Astrocyte of the spinal cord (primary cell): Measurements from ENCODE around the gene FAT1.
"Not testable (repeated sequence)": the region's sequence is repeated elsewhere in the genome, so short reads cannot be mapped to it uniquely, and the experiment has no call there.

Experiments used
- DNase-seq: peaks from one replicate; pipeline ENCODE4 v3.0.0; 2011; ENCODE audit warnings: low read depth, low spot score
- H3K4me3 ChIP-seq: 2 replicates; pipeline ENCODE4 v1.5.1; 2011; ENCODE audit warnings: low read depth, mild to moderate bottlenecking, low read length, moderate library complexity
- CTCF ChIP-seq: IDR thresholded peaks from 2 replicates; pipeline ENCODE4 v1.5.1; 2012; ENCODE audit warnings: low read depth, mild to moderate bottlenecking, low read length, inconsistent platforms
- in situ Hi-C: cut with HindIII; loops from 2 replicates; pipeline ENCODE4 v1.10.0; 2017; ENCODE audit warnings: low sequenced_read_pairs

The FAT1 gene

GRCh38 chr4:186765673-186766546 is 42.3 kb upstream of the FAT1 start:
- H3K4me3 ChIP-seq: no peak overlapping the region
- in situ Hi-C loops: no loop called here
- no peak for DNase-seq
- no peak for TF ChIP-seq CTCF

- in situ Hi-C loops: no loop called here
- DNase-seq: peak; percentile 50
- H3K4me3 ChIP-seq: no peak overlapping the region
These were observed 41.5 kb upstream of the FAT1 start for GRCh38 chr4:186765138-186765537.

GRCh38 chr4:186764457-186764856 is 40.8 kb upstream of the FAT1 start:
- no peak overlapping the region for H3K4me3 ChIP-seq
- DNase-seq: no peak
- in situ Hi-C loops: no loop called here
- TF ChIP-seq CTCF: no peak

More at GRCh38 chr4:186765138-186765537, 41.5 kb upstream of the FAT1 start:
- no peak for TF ChIP-seq CTCF

GRCh38 chr4:186762865-186763264 is 39.2 kb upstream of the FAT1 start:
- no peak for DNase-seq
- TF ChIP-seq CTCF: no peak
- in situ Hi-C loops: no loop called here
- H3K4me3 ChIP-seq: no peak overlapping the region

- TF ChIP-seq CTCF: no peak
- DNase-seq: no peak
- H3K4me3 ChIP-seq: no peak overlapping the region
- in situ Hi-C loops: no loop called here
These were observed 38.7 kb upstream of the FAT1 start for GRCh38 chr4:186762361-186762760.

GRCh38 chr4:186761956-186762355 is 38.3 kb upstream of the FAT1 start:
- H3K4me3 ChIP-seq, DNase-seq, in situ Hi-C loops: not testable (repeated sequence)

GRCh38 chr4:186761393-186761792 is 37.7 kb upstream of the FAT1 start:
- no peak overlapping the region for H3K4me3 ChIP-seq
- no peak for TF ChIP-seq CTCF
- in situ Hi-C loops: no loop called here

More at GRCh38 chr4:186761393-186761792, 37.7 kb upstream of the FAT1 start:
- no peak for DNase-seq
